Measurements from ENCODE around the gene BEAN1.

The BEAN1 gene

GRCh38 chr16:66382171-66382965 is 44.7 kb upstream of the BEAN1 start:
- no peak for DNase-seq
- TF ChIP-seq CTCF (IDR thresholded peaks at IDR 0.05; ENCODE audit: borderline replicate concordance, extremely low read depth, low read length, poor library complexity, severe bottlenecking) (no peak), EZH2 (IDR thresholded peaks at IDR 0.05; ENCODE audit: borderline replicate concordance, low read depth, low read length, severe bottlenecking) (no peak)
- Histone ChIP-seq H3K4me2 (ENCODE audit: insufficient read depth, low read length) (no peak overlapping the region), H3K9ac (ENCODE audit: low read depth, low read length) (no peak overlapping the region), H3K79me2 (ENCODE audit: insufficient read depth, low read length) (no peaks in the 10 kb centered on the region), H3K36me3 (ENCODE audit: insufficient read depth, low read length) (no peaks in the 10 kb centered on the region), H4K20me1 (ENCODE audit: insufficient read depth, low read length) (no peaks in the 10 kb centered on the region), H3K27ac (ENCODE audit: low read length) (no peak overlapping the region), H2AFZ (ENCODE audit: low read depth, low read length) (no peak overlapping the region), H3K27me3 (ENCODE audit: insufficient read depth, low read length, poor library complexity) (peaks cover 6% of the 10 kb centered on the region), H3K4me3 (ENCODE audit: low read depth in 1 of 2, low read length in 2 of 2) (no peak overlapping the region), H3K4me1 (ENCODE audit: insufficient read depth, low read length) (no peaks in the 10 kb centered on the region), H3K9me3 (ENCODE audit: insufficient read depth, low read length, severe bottlenecking) (no peaks in the 10 kb centered on the region)
- ATAC-seq (ENCODE audit: insufficient read depth, low read depth) = no peak

GRCh38 chr16:66382966-66383299 is 44.2 kb upstream of the BEAN1 start:
- Histone ChIP-seq H3K4me3 (ENCODE audit: low read depth in 1 of 2, low read length in 2 of 2) (no peak overlapping the region), H3K4me2 (ENCODE audit: insufficient read depth, low read length) (no peak overlapping the region), H3K79me2 (ENCODE audit: insufficient read depth, low read length) (no peaks in the 10 kb centered on the region), H3K9me3 (ENCODE audit: insufficient read depth, low read length, severe bottlenecking) (no peaks in the 10 kb centered on the region), H3K27ac (ENCODE audit: low read length) (no peak overlapping the region), H3K36me3 (ENCODE audit: insufficient read depth, low read length) (no peaks in the 10 kb centered on the region), H3K27me3 (ENCODE audit: insufficient read depth, low read length, poor library complexity) (peaks cover 9% of the 10 kb centered on the region), H4K20me1 (ENCODE audit: insufficient read depth, low read length) (no peaks in the 10 kb centered on the region), H3K9ac (ENCODE audit: low read depth, low read length) (no peak overlapping the region), H3K4me1 (ENCODE audit: insufficient read depth, low read length) (no peaks in the 10 kb centered on the region), H2AFZ (ENCODE audit: low read depth, low read length) (no peak overlapping the region)
- TF ChIP-seq CTCF (IDR thresholded peaks at IDR 0.05; ENCODE audit: borderline replicate concordance, extremely low read depth, low read length, poor library complexity, severe bottlenecking) = no peak
- TF ChIP-seq EZH2 (IDR thresholded peaks at IDR 0.05; ENCODE audit: borderline replicate concordance, low read depth, low read length, severe bottlenecking) = no peak
- no peak for DNase-seq
- ATAC-seq (ENCODE audit: insufficient read depth, low read depth) = no peak

- no peak overlapping the region for H3K27ac ChIP-seq (ENCODE audit: low read length)
- ATAC-seq (ENCODE audit: insufficient read depth, low read depth) (no peak), DNase-seq (no peak)
Measured at GRCh38 chr16:66383551-66383950, 43.5 kb upstream of the BEAN1 start.

More at GRCh38 chr16:66383551-66383950, 43.5 kb upstream of the BEAN1 start:
- Histone ChIP-seq H3K27me3 (ENCODE audit: insufficient read depth, low read length, poor library complexity) (peaks cover 9% of the 10 kb centered on the region), H3K9ac (ENCODE audit: low read depth, low read length) (no peak overlapping the region), H4K20me1 (ENCODE audit: insufficient read depth, low read length) (no peaks in the 10 kb centered on the region), H3K4me1 (ENCODE audit: insufficient read depth, low read length) (no peaks in the 10 kb centered on the region), H3K4me2 (ENCODE audit: insufficient read depth, low read length) (no peak overlapping the region), H3K36me3 (ENCODE audit: insufficient read depth, low read length) (no peaks in the 10 kb centered on the region), H3K79me2 (ENCODE audit: insufficient read depth, low read length) (no peaks in the 10 kb centered on the region), H3K4me3 (ENCODE audit: low read depth in 1 of 2, low read length in 2 of 2) (no peak overlapping the region), H2AFZ (ENCODE audit: low read depth, low read length) (no peak overlapping the region), H3K9me3 (ENCODE audit: insufficient read depth, low read length, severe bottlenecking) (no peaks in the 10 kb centered on the region)
- TF ChIP-seq EZH2 (IDR thresholded peaks at IDR 0.05; ENCODE audit: borderline replicate concordance, low read depth, low read length, severe bottlenecking) (no peak), CTCF (IDR thresholded peaks at IDR 0.05; ENCODE audit: borderline replicate concordance, extremely low read depth, low read length, poor library complexity, severe bottlenecking) (no peak)
